ENCODE results near the gene SOX11.
"Not testable (repeated sequence)": the region's sequence is repeated elsewhere in the genome, so short reads cannot be mapped to it uniquely, and the experiment has no call there.

SOX11 gene

GRCh38 chr2:5691985-5692529 lies at the start of gene SOX11:
Gene SOX11, plus strand, starts transcription at chr2:5692384. Its CDS starts 338 bp downstream, at chr2:5692722.
- peak; percentile 51 for DNase-seq (ENCODE audit: low spot score)

- not testable (repeated sequence) for DNase-seq (ENCODE audit: low spot score)
These were observed 39.5 kb upstream of the SOX11 start for GRCh38 chr2:5652734-5653133.

GRCh38 chr2:5653756-5654155 lies 38.4 kb upstream of the SOX11 start:
- not testable (repeated sequence) for DNase-seq (ENCODE audit: low spot score)

GRCh38 chr2:5657231-5657630 lies 35.0 kb upstream of the SOX11 start:
- DNase-seq (ENCODE audit: low spot score) = no peak

GRCh38 chr2:5660591-5660990 lies 31.6 kb upstream of the SOX11 start:
- DNase-seq (ENCODE audit: low spot score) = no peak

- no peak for DNase-seq (ENCODE audit: low spot score)
These were observed 30.8 kb upstream of the SOX11 start for GRCh38 chr2:5661362-5661761.

- DNase-seq (ENCODE audit: low spot score) = peak; percentile 14
These were observed 27.9 kb upstream of the SOX11 start for GRCh38 chr2:5664278-5664681.

- no peak for DNase-seq (ENCODE audit: low spot score)
These were observed 27.1 kb upstream of the SOX11 start for GRCh38 chr2:5665066-5665465.

GRCh38 chr2:5666798-5667197 lies 25.4 kb upstream of the SOX11 start:
- no peak for DNase-seq (ENCODE audit: low spot score)

GRCh38 chr2:5667655-5668054 lies 24.5 kb upstream of the SOX11 start:
- not testable (repeated sequence) for DNase-seq (ENCODE audit: low spot score)

GRCh38 chr2:5668682-5669250 lies 23.4 kb upstream of the SOX11 start:
- no peak for DNase-seq (ENCODE audit: low spot score)

- no peak for DNase-seq (ENCODE audit: low spot score)
These were observed 19.4 kb upstream of the SOX11 start for GRCh38 chr2:5672749-5673144.

GRCh38 chr2:5673145-5674025 lies 18.8 kb upstream of the SOX11 start:
- DNase-seq (ENCODE audit: low spot score) = no peak

- DNase-seq (ENCODE audit: low spot score) = no peak
These were observed 18.2 kb upstream of the SOX11 start for GRCh38 chr2:5674026-5674340.

GRCh38 chr2:5677133-5677532 lies 15.1 kb upstream of the SOX11 start:
- DNase-seq (ENCODE audit: low spot score) = no peak

GRCh38 chr2:5683471-5683870 lies 8.7 kb upstream of the SOX11 start:
- no peak for DNase-seq (ENCODE audit: low spot score)

GRCh38 chr2:5685225-5685624 lies 7.0 kb upstream of the SOX11 start:
- no peak for DNase-seq (ENCODE audit: low spot score)

GRCh38 chr2:5686068-5686467 lies 6.1 kb upstream of the SOX11 start:
- no peak for DNase-seq (ENCODE audit: low spot score)

GRCh38 chr2:5686536-5686935 lies 5.6 kb upstream of the SOX11 start:
- DNase-seq (ENCODE audit: low spot score) = no peak

- no peak for DNase-seq (ENCODE audit: low spot score)
These were observed 2.4 kb upstream of the SOX11 start for GRCh38 chr2:5689750-5690149.

- no peak for DNase-seq (ENCODE audit: low spot score)
These were observed 1.9 kb upstream of the SOX11 start for GRCh38 chr2:5690286-5690685.

- no peak for DNase-seq (ENCODE audit: low spot score)
These were observed 1.4 kb upstream of the SOX11 start for GRCh38 chr2:5690718-5691220.
